ENCODE data around the gene DUOXA1.

The DUOXA1 gene

DNA sequence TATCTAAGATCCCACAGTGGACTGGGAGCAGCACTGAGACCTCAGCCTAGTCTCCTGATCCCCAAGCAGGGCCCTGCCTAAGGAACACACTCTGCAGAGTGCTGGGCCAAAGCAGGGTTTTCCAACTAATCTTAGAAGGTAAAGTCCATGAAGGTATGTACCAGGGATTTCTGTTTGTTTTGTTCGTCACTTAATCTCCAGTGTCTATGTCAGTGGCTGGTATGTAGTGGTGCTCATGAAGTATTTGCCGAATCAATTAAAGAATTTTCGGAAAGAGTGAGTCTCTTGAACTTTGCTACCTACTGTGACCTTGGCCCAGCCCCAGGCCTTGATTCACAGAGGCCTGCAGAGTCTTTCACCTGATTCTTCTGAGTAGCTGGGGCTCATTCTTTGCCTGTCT, 1.8 kb upstream of the DUOXA1 start:
- no peak for DNase-seq (ENCODE audit: low spot score)

- no peak for DNase-seq (ENCODE audit: low spot score)
Observed at GRCh38 chr15:45130291-45131000, 767 bp upstream of the DUOXA1 start.

- no peak for DNase-seq (ENCODE audit: low spot score)
Observed at GRCh38 chr15:45128971-45129639, 574 bp downstream of the DUOXA1 start.

DNA sequence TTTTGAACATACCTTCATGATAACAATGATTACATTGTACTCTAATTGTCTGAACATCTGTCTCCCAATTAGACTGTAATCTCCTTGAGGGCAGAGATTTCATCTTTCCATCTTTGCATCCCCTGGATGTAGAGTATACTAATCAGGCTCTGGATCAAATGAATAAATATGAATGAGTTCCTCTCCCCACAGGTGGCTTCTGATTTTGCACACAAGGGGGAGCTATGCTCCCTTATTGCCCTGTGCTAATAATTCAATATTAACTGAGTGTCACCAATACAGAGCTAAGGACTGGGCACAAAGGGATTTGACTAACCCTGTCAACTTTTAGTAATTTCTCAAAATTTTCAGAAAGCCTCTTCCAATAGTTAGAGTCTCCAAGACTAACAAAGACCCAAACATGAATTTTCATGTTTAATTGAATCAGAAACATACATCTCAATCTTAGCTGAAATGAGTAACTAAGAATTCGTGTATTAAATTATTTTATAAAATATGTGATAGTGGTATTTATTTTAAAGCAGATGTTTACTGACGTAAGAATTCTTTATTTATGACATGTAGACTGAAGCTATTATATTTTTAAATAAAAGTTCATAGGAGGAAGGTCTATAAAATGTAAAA, 3.0 kb downstream of the DUOXA1 start:
- DNase-seq (ENCODE audit: low spot score) = no peak

- no peak for DNase-seq (ENCODE audit: low spot score)
Observed at GRCh38 chr15:45123397-45123796, 6.3 kb downstream of the DUOXA1 start.

DNA sequence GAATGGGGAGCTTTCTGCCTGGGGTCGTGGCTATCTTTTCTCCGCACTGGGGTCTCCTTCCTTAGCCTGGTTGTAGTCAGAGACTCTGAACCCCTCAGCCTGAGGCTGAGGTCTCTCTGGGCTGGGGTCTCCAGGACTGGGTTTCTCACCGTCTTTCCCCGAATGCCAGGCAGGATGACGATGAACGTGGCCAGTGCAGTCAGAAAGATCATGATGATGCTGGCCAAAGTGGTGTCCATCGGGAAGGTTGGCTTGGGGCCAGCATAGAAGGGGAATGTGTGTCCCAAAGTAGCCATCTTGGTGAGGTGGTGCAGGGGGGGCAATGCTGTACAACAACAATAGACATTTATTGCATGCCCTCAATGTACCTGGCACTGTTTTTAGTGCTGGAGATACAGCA, 7.0 kb downstream of the DUOXA1 start:
- no peak for DNase-seq (ENCODE audit: low spot score)

GRCh38 chr15:45121706-45122417, 7.8 kb downstream of the DUOXA1 start:
- DNase-seq (ENCODE audit: low spot score) = no peak

DNA sequence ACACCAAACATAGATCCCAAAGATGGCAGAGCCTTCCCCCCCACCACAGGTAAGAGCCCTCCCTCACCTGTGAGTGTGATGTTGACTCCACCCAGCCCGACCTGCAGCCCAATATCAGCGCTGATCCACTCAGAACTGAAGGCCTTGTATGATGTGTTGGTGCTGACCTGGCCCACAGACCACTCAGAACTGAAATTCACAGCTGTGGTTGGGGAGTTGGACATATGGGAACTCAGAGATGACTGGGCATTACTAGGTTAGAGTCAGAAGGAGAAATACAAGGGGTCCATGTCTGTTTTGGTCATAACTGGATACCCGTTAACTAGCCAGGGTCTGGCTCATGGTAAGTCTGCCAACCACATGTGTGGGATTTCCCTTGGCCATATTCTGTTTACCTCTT, 8.7 kb downstream of the DUOXA1 start:
- no peak for DNase-seq (ENCODE audit: low spot score)

- no peak for DNase-seq (ENCODE audit: low spot score)
Observed at GRCh38 chr15:45120081-45120972, 9.4 kb downstream of the DUOXA1 start.

- DNase-seq (ENCODE audit: low spot score) = no peak
Observed at GRCh38 chr15:45118996-45119395, 10.7 kb downstream of the DUOXA1 start.

GRCh38 chr15:45118131-45118588, 11.5 kb downstream of the DUOXA1 start:
- peak; percentile 91 for DNase-seq (ENCODE audit: low spot score)

- DNase-seq (ENCODE audit: low spot score) = no peak
Observed at GRCh38 chr15:45117308-45118130, 12.2 kb downstream of the DUOXA1 start.

GRCh38 chr15:45116482-45117307, 13.0 kb downstream of the DUOXA1 start:
- no peak for DNase-seq (ENCODE audit: low spot score)

GRCh38 chr15:45116006-45116481, 13.6 kb downstream of the DUOXA1 start:
- DNase-seq (ENCODE audit: low spot score) = no peak

- no peak for DNase-seq (ENCODE audit: low spot score)
Observed at GRCh38 chr15:45115312-45115820, 14.3 kb downstream of the DUOXA1 start.

- DNase-seq (ENCODE audit: low spot score) = no peak
Observed at GRCh38 chr15:45114751-45115085, 15.0 kb downstream of the DUOXA1 start.

- DNase-seq (ENCODE audit: low spot score) = no peak
Observed at GRCh38 chr15:45114076-45114750, 15.5 kb downstream of the DUOXA1 start, which contains the start of the genes DUOX2 and DUOXA2. TSS of gene DUOX2 (minus strand) at chr15:45114172. CDS start at chr15:45113411, 761 bp downstream. TSS of gene DUOXA2 (plus strand) at chr15:45114326. CDS start at chr15:45114606, 280 bp downstream.

DNA sequence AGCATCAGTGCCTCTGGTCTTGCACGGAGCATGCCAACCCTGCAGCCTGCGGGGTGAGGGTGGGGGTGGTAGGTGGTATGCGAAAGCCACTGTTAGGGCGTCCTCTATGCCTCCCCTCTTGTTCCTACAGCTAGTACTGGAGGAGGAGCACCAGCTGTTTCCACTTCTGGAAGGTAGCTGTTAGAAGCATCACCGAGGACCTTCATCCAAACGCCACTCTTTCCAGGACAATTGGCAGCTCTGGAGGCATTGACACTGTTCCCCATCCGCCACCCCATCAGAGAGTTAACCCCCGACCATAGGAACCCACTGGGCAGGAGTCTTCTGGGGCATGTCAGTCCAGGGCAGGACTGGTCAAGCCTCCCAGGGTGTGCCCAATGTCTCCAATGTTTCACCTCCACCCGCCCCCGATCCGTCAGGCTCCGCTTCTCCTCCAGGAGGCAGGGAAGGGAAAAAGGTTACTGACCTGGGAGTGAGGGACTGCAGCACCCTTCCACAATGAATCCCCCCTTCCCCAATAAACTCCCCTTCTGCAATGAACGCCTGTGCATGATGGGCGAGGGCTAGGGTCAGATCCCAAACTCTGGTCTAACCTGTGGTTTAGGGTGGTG, 16.2 kb downstream of the DUOXA1 start:
- no peak for DNase-seq (ENCODE audit: low spot score)
